ENCODE measurements around the gene FAM149B1. TPM values are rescaled to one million over a fixed set of nuclear protein-coding genes. Genes with fewer than 3 reads are reported as not detected.

FAM149B1 gene
- total RNA-seq, 2 donors from 2014 or later: 9.4 to 13.0 TPM

- TF ChIP-seq CTCF (IDR thresholded peaks at IDR 0.05): no peak
- Histone ChIP-seq H3K4me3 (no peak overlapping the region), H3K4me1 (no peaks in the 10 kb centered on the region), H3K9me3 (no peaks in the 10 kb centered on the region), H3K27ac (no peak overlapping the region), H3K27me3 (no peaks in the 10 kb centered on the region), H3K36me3 (peaks cover 59% of the 10 kb centered on the region)
- DNase-seq (ENCODE audit: low spot score): no peak
Measured at GRCh38 chr10:73238990-73239566, 71.2 kb downstream of the FAM149B1 start.

- Histone ChIP-seq H3K4me1 (peaks cover 0 to 4% of the 10 kb centered on the region in 2 donors), H3K27me3 (no peaks in the 10 kb centered on the region), H3K9me3 (no peaks in the 10 kb centered on the region), H3K36me3 (peaks cover 61% of the 10 kb centered on the region), H3K4me3 (no peak overlapping the region), H3K27ac (no peak overlapping the region)
- DNase-seq (ENCODE audit: low spot score): no peak
- no peak for TF ChIP-seq CTCF (IDR thresholded peaks at IDR 0.05)
Measured at GRCh38 chr10:73239908-73240307, 72.0 kb downstream of the FAM149B1 start.

GRCh38 chr10:73244866-73245477, 77.1 kb downstream of the FAM149B1 start:
- Histone ChIP-seq H3K36me3 (peaks cover 52% of the 10 kb centered on the region), H3K9me3 (no peaks in the 10 kb centered on the region), H3K4me1 (peaks cover 0 to 26% of the 10 kb centered on the region in 2 donors), H3K4me3 (no peak overlapping the region), H3K27ac (no peak overlapping the region), H3K27me3 (no peaks in the 10 kb centered on the region)
- no peak for DNase-seq (ENCODE audit: low spot score)
- TF ChIP-seq CTCF (IDR thresholded peaks at IDR 0.05): no peak

GRCh38 chr10:73246322-73246645, 78.4 kb downstream of the FAM149B1 start:
- Histone ChIP-seq H3K4me1 (peaks cover 0 to 32% of the 10 kb centered on the region in 2 donors), H3K4me3 (peak overlapping the region; percentile 62 to 92), H3K9me3 (no peaks in the 10 kb centered on the region), H3K27ac (peak overlapping the region in 1 of 2 donors; percentile 85), H3K36me3 (peaks cover 48% of the 10 kb centered on the region), H3K27me3 (no peaks in the 10 kb centered on the region)
- DNase-seq (ENCODE audit: low spot score): no peak
- TF ChIP-seq CTCF (IDR thresholded peaks at IDR 0.05): no peak

- H3K9me3 ChIP-seq: no peaks in the 10 kb centered on the region
- peak; percentile 97 for DNase-seq (ENCODE audit: low spot score)
- peaks cover 42% of the 10 kb centered on the region for H3K36me3 ChIP-seq
- H3K27ac ChIP-seq: peak within 1 kb of the TSS; percentile 73 to 85
- no peaks in the 10 kb centered on the region for H3K27me3 ChIP-seq
- peak in 1 of 2 donors; percentile 38 for TF ChIP-seq CTCF (IDR thresholded peaks at IDR 0.05)
- peak within 1 kb of the TSS; percentile 62 to 92 for H3K4me3 ChIP-seq
- H3K4me1 ChIP-seq: peaks cover 0 to 38% of the 10 kb centered on the region in 2 donors
Measured at GRCh38 chr10:73246646-73247508, 79.0 kb downstream of the FAM149B1 start, which contains the start of gene DNAJC9. Gene DNAJC9, minus strand, starts transcription at chr10:73247255. Its CDS starts 66 bp downstream, at chr10:73247189.

Measured in right atrium auricular region (tissue), 2 donors.